Colonic mucosa (tissue), 4 donors: ENCODE data around the gene HID1. TPM values are rescaled to one million over a fixed set of nuclear protein-coding genes. Genes with fewer than 3 reads are reported as not detected.

ENCODE experiments used
- DNase-seq: peaks from one replicate; pipeline ENCODE4 v3.0.0-alpha.2; 2020
- H3K27ac ChIP-seq: fragments of 200-600 bp; one replicate; pipeline ENCODE4 v1.8.0; 2021
- H3K27me3 ChIP-seq: fragments of 200-600 bp; one replicate; pipeline ENCODE4 v1.8.0; 2021
- H3K36me3 ChIP-seq: fragments of 200-600 bp; one replicate; pipeline ENCODE4 v1.8.0; 2021
- H3K4me1 ChIP-seq: fragments of 200-600 bp; one replicate; pipeline ENCODE4 v1.8.0; 2021; ENCODE audit warnings: mild to moderate bottlenecking
- H3K4me3 ChIP-seq: fragments of 200-600 bp; one replicate; pipeline ENCODE4 v1.8.0; 2021
- H3K9ac ChIP-seq, 2 donors: one replicate each; pipeline ENCODE4 v1.7.0; 2013; ENCODE audit warnings: control low read depth in 2 of 2, low read depth in 2 of 2, low read length in 2 of 2
- H3K9me3 ChIP-seq: fragments of 200-600 bp; one replicate; pipeline ENCODE4 v1.8.0; 2021
- intact Hi-C: fragments of 100-400 bp; cut with DNase I; formaldehyde crosslinking; loops from one replicate; pipeline ENCODE4 v1.14.1; 2022
- total RNA-seq, 2 donors: library from RNA; stranded (reverse); fragmentation: NEBNext Ultra II Directional in 1 of 2; extraction: Animal tissue kit (Norgen Biotek cat#: 25700) in 1 of 2; gene quantifications; one replicate each; pipeline ENCODE4 v1.2.1, GENCODE V29; 2021
- TF ChIP-seq, protein P1 (sequence below): fragments of 200-600 bp; IDR thresholded peaks from one replicate; pipeline ENCODE4 v1.8.0; 2022; ENCODE audit warnings: antibody characterized with exemption, mild to moderate bottlenecking
- donor health status: healthy.
- donor health status: DM: no; HTN: no; CAD: no.
- donor health status: DM: no; HTN: no; CAD: no.

HID1 gene
- total RNA-seq, 2 donors from 2014 or later: 47.8 to 54.8 TPM

DNA sequence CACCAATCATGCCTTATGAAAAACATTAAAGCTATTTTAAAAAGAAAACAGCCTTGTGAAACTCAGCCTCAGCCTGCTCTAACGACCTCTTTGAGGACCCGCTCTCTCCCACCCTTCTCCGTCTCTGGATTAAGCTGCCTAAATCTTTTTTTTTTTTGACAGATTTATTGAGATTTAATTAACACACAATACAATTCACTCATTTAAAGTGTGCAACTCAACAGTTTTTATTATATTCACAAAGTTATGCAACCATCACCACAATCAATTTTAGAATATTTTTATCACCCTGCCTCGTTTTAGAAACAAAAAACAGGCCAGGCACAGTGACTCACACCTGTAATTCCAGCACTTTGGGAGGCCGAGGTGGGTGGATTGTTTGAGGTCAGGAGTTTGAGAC lies 23.3 kb upstream of the HID1 start:
- no peak for DNase-seq
- Histone ChIP-seq H3K36me3 (no peaks in the 10 kb centered on the region), H3K9ac (no peak overlapping the region), H3K27me3 (no peaks in the 10 kb centered on the region), H3K4me3 (no peak overlapping the region), H3K4me1 (no peaks in the 10 kb centered on the region), H3K27ac (no peak overlapping the region), H3K9me3 (no peaks in the 10 kb centered on the region)
- intact Hi-C loops: no loop called here
- TF ChIP-seq, protein P1, sequence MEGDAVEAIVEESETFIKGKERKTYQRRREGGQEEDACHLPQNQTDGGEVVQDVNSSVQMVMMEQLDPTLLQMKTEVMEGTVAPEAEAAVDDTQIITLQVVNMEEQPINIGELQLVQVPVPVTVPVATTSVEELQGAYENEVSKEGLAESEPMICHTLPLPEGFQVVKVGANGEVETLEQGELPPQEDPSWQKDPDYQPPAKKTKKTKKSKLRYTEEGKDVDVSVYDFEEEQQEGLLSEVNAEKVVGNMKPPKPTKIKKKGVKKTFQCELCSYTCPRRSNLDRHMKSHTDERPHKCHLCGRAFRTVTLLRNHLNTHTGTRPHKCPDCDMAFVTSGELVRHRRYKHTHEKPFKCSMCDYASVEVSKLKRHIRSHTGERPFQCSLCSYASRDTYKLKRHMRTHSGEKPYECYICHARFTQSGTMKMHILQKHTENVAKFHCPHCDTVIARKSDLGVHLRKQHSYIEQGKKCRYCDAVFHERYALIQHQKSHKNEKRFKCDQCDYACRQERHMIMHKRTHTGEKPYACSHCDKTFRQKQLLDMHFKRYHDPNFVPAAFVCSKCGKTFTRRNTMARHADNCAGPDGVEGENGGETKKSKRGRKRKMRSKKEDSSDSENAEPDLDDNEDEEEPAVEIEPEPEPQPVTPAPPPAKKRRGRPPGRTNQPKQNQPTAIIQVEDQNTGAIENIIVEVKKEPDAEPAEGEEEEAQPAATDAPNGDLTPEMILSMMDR: no peak

DNA sequence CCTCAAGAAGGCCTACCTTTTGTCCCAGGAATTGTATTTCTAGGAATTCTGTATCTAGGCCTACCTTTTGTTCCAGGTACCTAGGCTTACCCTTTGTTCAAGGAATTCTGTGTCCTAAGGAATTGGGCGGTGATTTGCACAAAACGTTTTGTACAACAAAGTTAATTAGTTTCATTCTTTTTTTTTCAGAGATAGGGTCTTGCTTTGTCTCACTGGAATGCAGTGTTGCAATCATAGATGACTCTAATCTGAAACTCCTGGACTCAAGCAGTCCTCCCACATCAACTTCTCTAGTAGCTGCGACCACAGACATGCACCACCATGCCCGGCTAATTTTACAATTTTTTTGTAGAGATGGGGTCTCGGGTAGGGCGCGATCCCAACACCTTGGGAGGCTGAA lies 21.9 kb upstream of the HID1 start:
- no peak overlapping the region for H3K27ac ChIP-seq

GRCh38 chr17:74992223-74992622 lies 19.7 kb upstream of the HID1 start:
- DNase-seq: no peak
- no peak overlapping the region for H3K4me3 ChIP-seq
- no peaks in the 10 kb centered on the region for H3K27me3 ChIP-seq
- H3K36me3 ChIP-seq: no peaks in the 10 kb centered on the region
- no peak overlapping the region for H3K9ac ChIP-seq
- H3K4me1 ChIP-seq: peaks cover 3% of the 10 kb centered on the region
- intact Hi-C loops: no loop called here
- TF ChIP-seq, protein P1: no peak
- no peaks in the 10 kb centered on the region for H3K9me3 ChIP-seq
- no peak overlapping the region for H3K27ac ChIP-seq

More for the DNA sequence above, 21.9 kb upstream of the HID1 start:
- Histone ChIP-seq H3K4me1 (no peaks in the 10 kb centered on the region), H3K9ac (no peak overlapping the region), H3K9me3 (no peaks in the 10 kb centered on the region), H3K36me3 (no peaks in the 10 kb centered on the region), H3K4me3 (no peak overlapping the region), H3K27me3 (no peaks in the 10 kb centered on the region)
- TF ChIP-seq, protein P1: no peak
- intact Hi-C loops: no loop called here
- no peak for DNase-seq

- H3K9ac ChIP-seq: no peak overlapping the region
- TF ChIP-seq, protein P1: no peak
- intact Hi-C loops: no loop called here
- H3K9me3 ChIP-seq: no peaks in the 10 kb centered on the region
- H3K27me3 ChIP-seq: no peaks in the 10 kb centered on the region
- no peak overlapping the region for H3K27ac ChIP-seq
- no peaks in the 10 kb centered on the region for H3K36me3 ChIP-seq
- no peak overlapping the region for H3K4me3 ChIP-seq
- H3K4me1 ChIP-seq: peaks cover 3% of the 10 kb centered on the region
- no peak for DNase-seq
These were observed 18.1 kb upstream of the HID1 start for GRCh38 chr17:74990581-74991105.

- peak overlapping the region; percentile 79 for H3K27ac ChIP-seq
- TF ChIP-seq, protein P1: no peak
- peak overlapping the region; percentile 68 to 81 for H3K9ac ChIP-seq
- H3K4me3 ChIP-seq: peak overlapping the region; percentile 66
- no peaks in the 10 kb centered on the region for H3K36me3 ChIP-seq
- DNase-seq: peak; percentile 79
- H3K4me1 ChIP-seq: peaks cover 3% of the 10 kb centered on the region
- no peaks in the 10 kb centered on the region for H3K9me3 ChIP-seq
- no peaks in the 10 kb centered on the region for H3K27me3 ChIP-seq
- intact Hi-C loops: no loop called here
These were observed 15.6 kb upstream of the HID1 start for GRCh38 chr17:74987909-74988711.
